Astrocyte of the cerebellum (primary cell): ENCODE measurements around the gene EXOC6B.

Experiments used
- DNase-seq: peaks from one replicate; pipeline ENCODE4 v3.0.0-alpha.2; 2011; ENCODE audit warnings: low read depth
- H3K4me3 ChIP-seq: 2 replicates; pipeline ENCODE4 v1.5.1; 2011; ENCODE audit warnings: mild to moderate bottlenecking, low read depth, low read length, moderate library complexity
- CTCF ChIP-seq: IDR thresholded peaks from 2 replicates; pipeline ENCODE4 v1.5.1; 2012; ENCODE audit warnings: low read length, low read depth, moderate library complexity, mild to moderate bottlenecking; ENCODE audit errors: missing control alignments
- in situ Hi-C: cut with HindIII; loops from 2 replicates; pipeline ENCODE4 v1.10.0; 2017; ENCODE audit warnings: low sequenced_read_pairs

EXOC6B gene

GRCh38 chr2:72138921-72139381, 686.9 kb downstream of the EXOC6B start:
- no peak overlapping the region for H3K4me3 ChIP-seq
- no peak for TF ChIP-seq CTCF
- in situ Hi-C loops: loop anchor here (25.0 kb wide), 1 partner anchor 327 kb away; no protein-coding TSS in a partner anchor
- no peak for DNase-seq

- no peak for DNase-seq
- H3K4me3 ChIP-seq: no peak overlapping the region
- in situ Hi-C loops: loop anchor here (25.0 kb wide), 1 partner anchor 326 kb away; no protein-coding TSS in a partner anchor
- TF ChIP-seq CTCF: no peak
Measured at GRCh38 chr2:72138011-72138881, 687.6 kb downstream of the EXOC6B start.

GRCh38 chr2:72137498-72138010, 688.3 kb downstream of the EXOC6B start:
- peak; percentile 98 for TF ChIP-seq CTCF
- in situ Hi-C loops: loop anchor here (25.0 kb wide), 1 partner anchor 325 kb away; no protein-coding TSS in a partner anchor
- no peak overlapping the region for H3K4me3 ChIP-seq
- DNase-seq: no peak

GRCh38 chr2:72136933-72137497, 688.8 kb downstream of the EXOC6B start:
- in situ Hi-C loops: loop anchor here (25.0 kb wide), 1 partner anchor 325 kb away; no protein-coding TSS in a partner anchor
- no peak for DNase-seq
- no peak for TF ChIP-seq CTCF
- H3K4me3 ChIP-seq: no peak overlapping the region

- DNase-seq: no peak
- in situ Hi-C loops: loop anchor here (25.0 kb wide), 1 partner anchor 324 kb away; no protein-coding TSS in a partner anchor
- no peak overlapping the region for H3K4me3 ChIP-seq
- TF ChIP-seq CTCF: no peak
Measured at GRCh38 chr2:72136331-72136730, 689.5 kb downstream of the EXOC6B start.

- no peak overlapping the region for H3K4me3 ChIP-seq
- in situ Hi-C loops: loop anchor here (25.0 kb wide), 1 partner anchor 324 kb away; no protein-coding TSS in a partner anchor
- TF ChIP-seq CTCF: no peak
- DNase-seq: no peak
Measured at GRCh38 chr2:72135921-72136320, 689.9 kb downstream of the EXOC6B start.
